SK-N-SH (cell line): ENCODE measurements around the gene ADAP1. TPM values are rescaled to one million over a fixed set of nuclear protein-coding genes. Genes with fewer than 3 reads are reported as not detected.

ENCODE experiments used
- CTCF ChIA-PET: fragments of 300-600, 350-600 bp; formaldehyde crosslinking; extraction: SDS; loops from one replicate; lab custom pipeline; 2021; lab: Yijun Ruan, JAX
- POLR2A ChIA-PET: fragments of 350-600 bp; sonication (Branson Sonifier 250); formaldehyde crosslinking; extraction: SDS; loops from one replicate; lab custom pipeline; 2020; ENCODE audit warnings: antibody characterized with exemption, inconsistent platforms; lab: Yijun Ruan, JAX
- DNase-seq: peaks from one replicate; pipeline ENCODE4 v3.0.0; 2012
- H2AFZ ChIP-seq: fragments of 200-600 bp; sonication (generic); 2 replicates; pipeline ENCODE4 v1.8.1; 2016; ENCODE audit warnings: antibody characterized with exemption, mild to moderate bottlenecking, low read depth
- H3F3A ChIP-seq: fragments of 200-600 bp; sonication (generic); replicated peaks from 2 replicates; pipeline ENCODE3; 2016; ENCODE audit warnings: antibody characterized with exemption, mild to moderate bottlenecking; ENCODE audit not compliant: insufficient read depth
- H3K27ac ChIP-seq, 2 experiments: fragments of 200-500 bp in 1 of 2; fragments of 200-600 bp in 1 of 2; sonication (Bioruptor generic) in 1 of 2; sonication (generic), shearing (Covaris generic) in 1 of 2; 2 replicates each; pipeline versions ENCODE4 v1.5.1 to v1.6.1; 2014 to 2016; ENCODE audit warnings: low read depth in 2 of 2, inconsistent platforms in 1 of 2, low read length in 1 of 2, mild to moderate bottlenecking in 1 of 2, mixed read lengths in 1 of 2
- H3K27me3 ChIP-seq: fragments of 200-600 bp; sonication (generic), shearing (Covaris generic); 2 replicates; pipeline ENCODE4 v1.6.1; 2016; ENCODE audit warnings: mixed run types; ENCODE audit not compliant: insufficient read depth
- H3K36me3 ChIP-seq, 2 experiments: fragments of 200-500 bp in 1 of 2; fragments of 200-600 bp in 1 of 2; sonication (Bioruptor generic) in 1 of 2; sonication (generic) in 1 of 2; replicated peaks in 1 of 2; 2 replicates each; pipeline versions ENCODE3 to v1.5.1; 2014 to 2016; ENCODE audit warnings: low read length in 1 of 2, mild to moderate bottlenecking in 1 of 2; ENCODE audit not compliant: insufficient read depth in 2 of 2, control insufficient read depth in 1 of 2
- H3K4me1 ChIP-seq, 2 experiments: fragments of 200-500 bp in 1 of 2; fragments of 200-600 bp in 1 of 2; sonication (Bioruptor generic) in 1 of 2; sonication (generic), shearing (Covaris generic) in 1 of 2; 2 replicates each; pipeline versions ENCODE4 v1.5.1 to v1.6.1; 2014 to 2016; ENCODE audit warnings: low read depth in 1 of 2, low read length in 1 of 2, mixed run types in 1 of 2; ENCODE audit not compliant: insufficient read depth in 2 of 2, control insufficient read depth in 1 of 2
- H3K4me2 ChIP-seq: fragments of 200-600 bp; sonication (generic), shearing (Covaris generic); 2 replicates; pipeline ENCODE4 v1.6.1; 2017; ENCODE audit warnings: mixed run types
- H3K4me3 ChIP-seq, 2 experiments: fragments of 200-500 bp in 1 of 2; fragments of 200-600 bp in 1 of 2; sonication (Bioruptor generic) in 1 of 2; sonication (generic), shearing (Covaris generic) in 1 of 2; 2 replicates each; pipeline versions ENCODE4 v1.5.1 to v1.8.1; 2014 to 2016; ENCODE audit warnings: low read depth in 2 of 2, inconsistent platforms in 1 of 2, low read length in 1 of 2, mild to moderate bottlenecking in 1 of 2, mixed read lengths in 1 of 2, moderate library complexity in 1 of 2
- H3K79me2 ChIP-seq: fragments of 200-600 bp; sonication (generic); 2 replicates; pipeline ENCODE4 v1.8.1; 2017; ENCODE audit warnings: mild to moderate bottlenecking; ENCODE audit not compliant: insufficient read depth
- H3K9ac ChIP-seq: fragments of 200-600 bp; sonication (generic); 2 replicates; pipeline ENCODE4 v1.6.1; 2017; ENCODE audit warnings: mixed run types
- H3K9me2 ChIP-seq: fragments of 200-600 bp; sonication (generic); 2 replicates; pipeline ENCODE4 v1.6.1; 2017; ENCODE audit warnings: mixed run types
- H3K9me3 ChIP-seq: fragments of 200-600 bp; sonication (generic); 2 replicates; pipeline ENCODE4 v1.6.1; 2017; ENCODE audit warnings: mixed run types, mild to moderate bottlenecking, moderate library complexity
- H4K20me1 ChIP-seq: fragments of 200-600 bp; sonication (generic); 2 replicates; pipeline ENCODE4 v1.6.1; 2017; ENCODE audit warnings: mild to moderate bottlenecking, mixed run types; ENCODE audit not compliant: insufficient read depth
- CHD2 ChIP-seq: fragments of 150-350 bp; IDR thresholded peaks from 2 replicates; pipeline ENCODE4 v1.6.1; 2018; ENCODE audit warnings: low read length; ENCODE audit not compliant: partially characterized antibody
- ELF1 ChIP-seq: IDR thresholded peaks from 2 replicates; pipeline ENCODE4 v1.4.0; 2012
- EZH2phosphoT487 ChIP-seq: fragments of 200-600 bp; sonication (generic); IDR thresholded peaks from 2 replicates; pipeline ENCODE4 v1.6.1; 2017; ENCODE audit warnings: low read depth, mixed run types, mild to moderate bottlenecking, antibody characterized with exemption, moderate library complexity, borderline replicate concordance
- FOSL2 ChIP-seq: IDR thresholded peaks from 2 replicates; pipeline ENCODE4 v1.4.0; 2012; ENCODE audit warnings: low read depth, mild to moderate bottlenecking, moderate library complexity, borderline replicate concordance
- GABPA ChIP-seq: IDR thresholded peaks from 2 replicates; pipeline ENCODE4 v1.4.0; 2012; ENCODE audit warnings: low read depth, mild to moderate bottlenecking
- MAX ChIP-seq: IDR thresholded peaks from 2 replicates; pipeline ENCODE4 v1.4.0; 2012; ENCODE audit warnings: low read depth
- NFIC ChIP-seq: IDR thresholded peaks from 2 replicates; pipeline ENCODE4 v1.4.0; 2012; ENCODE audit warnings: borderline replicate concordance
- RAD21 ChIP-seq: IDR thresholded peaks from 2 replicates; pipeline ENCODE4 v1.6.1; 2012; ENCODE audit warnings: mild to moderate bottlenecking, low read length
- TCF12 ChIP-seq: IDR thresholded peaks from 2 replicates; pipeline ENCODE4 v1.4.0; 2012
- TEAD4 ChIP-seq: IDR thresholded peaks from 2 replicates; pipeline ENCODE4 v1.4.0; 2012; ENCODE audit warnings: mild to moderate bottlenecking, borderline replicate concordance; ENCODE audit not compliant: insufficient read depth
- YY1 ChIP-seq: IDR thresholded peaks from 2 replicates; pipeline ENCODE4 v1.4.0; 2012; ENCODE audit warnings: low read depth, mild to moderate bottlenecking
- WGBS: methylation state at CpG from one replicate; pipeline ENCODE4 v1.1.6; 2017; ENCODE audit warnings: low lambda C conversion rate; 5-methylcytosine and 5-hydroxymethylcytosine counted together
- polyA plus RNA-seq, 3 experiments: library from polyadenylated mRNA; depleted of rRNA; stranded (reverse); fragments of >200 nt; gene quantifications; 2 replicates each; pipeline ENCODE4 v1.2.3, GENCODE V29; 2012
- TF ChIP-seq, protein P1 (sequence below): IDR thresholded peaks from 2 replicates; pipeline ENCODE4; 2012
- TF ChIP-seq, protein P2 (sequence below): IDR thresholded peaks from 2 replicates; pipeline ENCODE4 v1.4.0; 2012; ENCODE audit warnings: low read depth, borderline replicate concordance
- TF ChIP-seq, protein P3 (sequence below): IDR thresholded peaks from 2 replicates; pipeline ENCODE4 v1.6.1; 2012; ENCODE audit warnings: mild to moderate bottlenecking, low read depth, low read length, moderate library complexity
- TF ChIP-seq, protein P4 (sequence below): IDR thresholded peaks from 2 replicates; pipeline ENCODE4 v1.4.0; 2012; ENCODE audit warnings: low read depth, borderline replicate concordance

The ADAP1 gene
- polyA plus RNA-seq, 1 of the 3 experiments (the other 2 are of a cell fraction) = 3.2 TPM

- Histone ChIP-seq H3K9me2 (no peaks in the 10 kb centered on the region), H3K27me3 (no peaks in the 10 kb centered on the region), H3K9ac (peak overlapping the region; percentile 60), H3K9me3 (no peaks in the 10 kb centered on the region), H3K4me1 (peaks cover 14 to 16% of the 10 kb centered on the region in 2 experiments; a peak in 3 of 4 replicates), H2AFZ (peak overlapping the region; percentile 71), H3F3A (peaks cover 7% of the 10 kb centered on the region), H3K4me3 (peak overlapping the region in 1 of 2 experiments; percentile 7; a peak in 1 of 4 replicates), H3K79me2 (no peaks in the 10 kb centered on the region), H3K4me2 (peak overlapping the region; percentile 73), H3K27ac (no peak overlapping the region), H4K20me1 (no peaks in the 10 kb centered on the region), H3K36me3 (no peaks in the 10 kb centered on the region)
- WGBS = 11% methylated on average over 17 of the region's 20 CpGs
- DNase-seq = no peak
- CTCF ChIA-PET = interaction anchor here (1.1 kb wide), 1 partner anchor 50 kb away, joined by 3 read pairs; no protein-coding TSS in a partner anchor
- TF ChIP-seq MAX (peak; percentile 40; the same call in 1 of the 2 replicates), FOSL2 (no peak; the same call in 1 of the 2 replicates), TCF12 (no peak; the same call in 1 of the 2 replicates)
- TF ChIP-seq, protein P1, sequence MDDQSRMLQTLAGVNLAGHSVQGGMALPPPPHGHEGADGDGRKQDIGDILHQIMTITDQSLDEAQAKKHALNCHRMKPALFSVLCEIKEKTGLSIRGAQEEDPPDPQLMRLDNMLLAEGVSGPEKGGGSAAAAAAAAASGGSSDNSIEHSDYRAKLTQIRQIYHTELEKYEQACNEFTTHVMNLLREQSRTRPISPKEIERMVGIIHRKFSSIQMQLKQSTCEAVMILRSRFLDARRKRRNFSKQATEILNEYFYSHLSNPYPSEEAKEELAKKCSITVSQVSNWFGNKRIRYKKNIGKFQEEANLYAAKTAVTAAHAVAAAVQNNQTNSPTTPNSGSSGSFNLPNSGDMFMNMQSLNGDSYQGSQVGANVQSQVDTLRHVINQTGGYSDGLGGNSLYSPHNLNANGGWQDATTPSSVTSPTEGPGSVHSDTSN = peak; percentile 74
- TF ChIP-seq, protein P2, sequence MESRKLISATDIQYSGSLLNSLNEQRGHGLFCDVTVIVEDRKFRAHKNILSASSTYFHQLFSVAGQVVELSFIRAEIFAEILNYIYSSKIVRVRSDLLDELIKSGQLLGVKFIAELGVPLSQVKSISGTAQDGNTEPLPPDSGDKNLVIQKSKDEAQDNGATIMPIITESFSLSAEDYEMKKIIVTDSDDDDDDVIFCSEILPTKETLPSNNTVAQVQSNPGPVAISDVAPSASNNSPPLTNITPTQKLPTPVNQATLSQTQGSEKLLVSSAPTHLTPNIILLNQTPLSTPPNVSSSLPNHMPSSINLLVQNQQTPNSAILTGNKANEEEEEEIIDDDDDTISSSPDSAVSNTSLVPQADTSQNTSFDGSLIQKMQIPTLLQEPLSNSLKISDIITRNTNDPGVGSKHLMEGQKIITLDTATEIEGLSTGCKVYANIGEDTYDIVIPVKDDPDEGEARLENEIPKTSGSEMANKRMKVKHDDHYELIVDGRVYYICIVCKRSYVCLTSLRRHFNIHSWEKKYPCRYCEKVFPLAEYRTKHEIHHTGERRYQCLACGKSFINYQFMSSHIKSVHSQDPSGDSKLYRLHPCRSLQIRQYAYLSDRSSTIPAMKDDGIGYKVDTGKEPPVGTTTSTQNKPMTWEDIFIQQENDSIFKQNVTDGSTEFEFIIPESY = no peak
- POLR2A ChIA-PET = no interaction called here
These were observed 49.6 kb downstream of the ADAP1 start for GRCh38 chr7:904847-905246.

DNA sequence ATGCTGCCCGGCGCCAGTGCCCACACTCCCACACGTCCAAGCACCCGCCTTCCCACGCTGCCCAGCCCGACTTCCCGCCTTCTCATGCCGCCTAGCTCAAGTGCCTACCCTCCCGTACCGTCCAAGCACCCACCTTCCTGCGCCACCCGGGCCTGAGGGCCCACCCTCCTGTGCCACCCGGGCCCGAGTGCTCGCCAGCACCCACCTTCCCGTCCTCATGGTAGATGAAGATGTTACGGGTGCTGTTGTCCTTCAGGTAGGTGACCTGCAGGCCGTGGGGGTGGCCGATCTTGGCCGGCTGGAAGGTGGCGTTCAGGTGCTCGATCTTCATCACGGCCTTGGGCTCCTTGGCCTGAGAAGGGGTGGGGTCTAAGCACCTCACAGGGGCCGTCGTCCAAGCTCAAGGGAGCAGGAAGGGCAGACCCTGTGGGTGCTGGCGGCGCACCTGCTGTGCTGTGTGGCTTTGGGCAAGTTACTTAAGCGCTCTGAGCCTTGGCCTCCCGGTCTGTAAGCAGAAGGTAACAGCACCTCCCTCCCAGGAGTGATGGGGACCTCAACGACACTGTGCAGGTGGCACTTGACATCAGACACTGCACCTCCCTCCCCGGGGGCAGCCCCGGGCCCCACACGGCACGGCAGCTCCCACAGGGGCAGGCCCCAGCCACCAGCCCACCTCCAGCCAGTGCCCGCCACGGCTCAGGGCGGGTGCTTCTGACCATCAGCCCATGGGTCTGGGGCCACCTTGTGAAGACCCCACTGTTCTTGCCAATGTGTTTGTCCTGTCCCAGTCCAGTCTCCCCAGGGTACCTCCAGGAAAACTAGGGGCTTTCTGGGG is 50.3 kb downstream of the ADAP1 start:
- Histone ChIP-seq H4K20me1 (no peaks in the 10 kb centered on the region), H3K27me3 (no peaks in the 10 kb centered on the region), H3F3A (peaks cover 7% of the 10 kb centered on the region), H3K9me3 (no peaks in the 10 kb centered on the region), H3K79me2 (no peaks in the 10 kb centered on the region), H3K27ac (no peak overlapping the region), H2AFZ (peak overlapping the region; percentile 71), H3K4me1 (peaks cover 13 to 14% of the 10 kb centered on the region in 2 experiments; a peak in 3 of 4 replicates), H3K9ac (peak overlapping the region; percentile 60), H3K9me2 (no peaks in the 10 kb centered on the region), H3K36me3 (no peaks in the 10 kb centered on the region), H3K4me3 (peak overlapping the region in 1 of 2 experiments; percentile 7; a peak in 1 of 4 replicates), H3K4me2 (peak overlapping the region; percentile 73)
- ChIA-PET CTCF (interaction anchor here (1.1 to 1.7 kb wide), 4 partner anchors 26 to 162 kb away, joined by 3 to 10 read pairs (median 4); no protein-coding TSS in a partner anchor), POLR2A (no interaction called here)
- no peak for DNase-seq
- WGBS = 91% methylated on average over 27 of the region's 37 CpGs
- TF ChIP-seq YY1 = no peak
- TF ChIP-seq, protein P3, sequence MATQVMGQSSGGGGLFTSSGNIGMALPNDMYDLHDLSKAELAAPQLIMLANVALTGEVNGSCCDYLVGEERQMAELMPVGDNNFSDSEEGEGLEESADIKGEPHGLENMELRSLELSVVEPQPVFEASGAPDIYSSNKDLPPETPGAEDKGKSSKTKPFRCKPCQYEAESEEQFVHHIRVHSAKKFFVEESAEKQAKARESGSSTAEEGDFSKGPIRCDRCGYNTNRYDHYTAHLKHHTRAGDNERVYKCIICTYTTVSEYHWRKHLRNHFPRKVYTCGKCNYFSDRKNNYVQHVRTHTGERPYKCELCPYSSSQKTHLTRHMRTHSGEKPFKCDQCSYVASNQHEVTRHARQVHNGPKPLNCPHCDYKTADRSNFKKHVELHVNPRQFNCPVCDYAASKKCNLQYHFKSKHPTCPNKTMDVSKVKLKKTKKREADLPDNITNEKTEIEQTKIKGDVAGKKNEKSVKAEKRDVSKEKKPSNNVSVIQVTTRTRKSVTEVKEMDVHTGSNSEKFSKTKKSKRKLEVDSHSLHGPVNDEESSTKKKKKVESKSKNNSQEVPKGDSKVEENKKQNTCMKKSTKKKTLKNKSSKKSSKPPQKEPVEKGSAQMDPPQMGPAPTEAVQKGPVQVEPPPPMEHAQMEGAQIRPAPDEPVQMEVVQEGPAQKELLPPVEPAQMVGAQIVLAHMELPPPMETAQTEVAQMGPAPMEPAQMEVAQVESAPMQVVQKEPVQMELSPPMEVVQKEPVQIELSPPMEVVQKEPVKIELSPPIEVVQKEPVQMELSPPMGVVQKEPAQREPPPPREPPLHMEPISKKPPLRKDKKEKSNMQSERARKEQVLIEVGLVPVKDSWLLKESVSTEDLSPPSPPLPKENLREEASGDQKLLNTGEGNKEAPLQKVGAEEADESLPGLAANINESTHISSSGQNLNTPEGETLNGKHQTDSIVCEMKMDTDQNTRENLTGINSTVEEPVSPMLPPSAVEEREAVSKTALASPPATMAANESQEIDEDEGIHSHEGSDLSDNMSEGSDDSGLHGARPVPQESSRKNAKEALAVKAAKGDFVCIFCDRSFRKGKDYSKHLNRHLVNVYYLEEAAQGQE = no peak
- TF ChIP-seq GABPA = no peak
- TF ChIP-seq TEAD4 = no peak
- TF ChIP-seq, protein P1 = no peak
- TF ChIP-seq NFIC = no peak
- TF ChIP-seq EZH2phosphoT487 = no peak
- TF ChIP-seq RAD21 = no peak
- TF ChIP-seq, protein P4, sequence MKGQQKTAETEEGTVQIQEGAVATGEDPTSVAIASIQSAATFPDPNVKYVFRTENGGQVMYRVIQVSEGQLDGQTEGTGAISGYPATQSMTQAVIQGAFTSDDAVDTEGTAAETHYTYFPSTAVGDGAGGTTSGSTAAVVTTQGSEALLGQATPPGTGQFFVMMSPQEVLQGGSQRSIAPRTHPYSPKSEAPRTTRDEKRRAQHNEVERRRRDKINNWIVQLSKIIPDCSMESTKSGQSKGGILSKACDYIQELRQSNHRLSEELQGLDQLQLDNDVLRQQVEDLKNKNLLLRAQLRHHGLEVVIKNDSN = no peak
- no peak for TF ChIP-seq CHD2
- no peak for TF ChIP-seq ELF1
- no peak for TF ChIP-seq MAX
